GM23338 (cell line): Measurements from ENCODE around the gene ADCY7. TPM values are rescaled to one million over a fixed set of nuclear protein-coding genes. Genes with fewer than 3 reads are reported as not detected.

Experiments used
- ATAC-seq: fragments of 200-7000 bp; cut with Tn5 transposase; 3 replicates; pipeline ENCODE4 v1.9.1; 2020
- DNase-seq: peaks from one replicate; pipeline ENCODE4 v3.0.0-alpha.2; 2015; ENCODE audit warnings: low spot score
- H2AFZ ChIP-seq: fragments of 200-600 bp; sonication (generic); 2 replicates; pipeline ENCODE4 v1.8.0; 2016; ENCODE audit warnings: antibody characterized with exemption, mild to moderate bottlenecking, moderate library complexity
- H3F3A ChIP-seq: fragments of 200-600 bp; sonication (generic); replicated peaks from 2 replicates; pipeline ENCODE4 v1.8.0; 2017; ENCODE audit warnings: antibody characterized with exemption, mixed run types, low read depth
- H3K27ac ChIP-seq: fragments of 200-600 bp; sonication (generic); 2 replicates; pipeline ENCODE4 v1.6.1; 2016; ENCODE audit warnings: low read depth
- H3K27me3 ChIP-seq: fragments of 200-600 bp; sonication (generic); 2 replicates; pipeline ENCODE4 v1.8.0; 2016; ENCODE audit warnings: mild to moderate bottlenecking, mixed run types, moderate library complexity; ENCODE audit not compliant: insufficient read depth
- H3K36me3 ChIP-seq: fragments of 200-600 bp; sonication (generic); 2 replicates; pipeline ENCODE4 v1.8.0; 2016; ENCODE audit warnings: mild to moderate bottlenecking; ENCODE audit not compliant: insufficient read depth
- H3K4me1 ChIP-seq: fragments of 200-600 bp; sonication (generic); 2 replicates; pipeline ENCODE4 v1.8.0; 2016; ENCODE audit warnings: mild to moderate bottlenecking, moderate library complexity; ENCODE audit not compliant: insufficient read depth
- H3K4me2 ChIP-seq: fragments of 200-600 bp; sonication (generic); 2 replicates; pipeline ENCODE4 v1.7.1; 2017; ENCODE audit warnings: mixed run types
- H3K4me3 ChIP-seq: fragments of 200-600 bp; sonication (generic); 2 replicates; pipeline ENCODE4 v1.6.1; 2016; ENCODE audit warnings: mixed run types
- H3K79me2 ChIP-seq: fragments of 200-600 bp; sonication (generic); replicated peaks from 2 replicates; pipeline ENCODE4 v1.8.0; 2017; ENCODE audit warnings: mild to moderate bottlenecking; ENCODE audit not compliant: insufficient read depth
- H3K9me2 ChIP-seq: fragments of 200-600 bp; sonication (generic); 2 replicates; pipeline ENCODE4 v1.8.0; 2017; ENCODE audit not compliant: insufficient read depth
- H4K20me1 ChIP-seq: fragments of 200-600 bp; sonication (generic); replicated peaks from 2 replicates; pipeline ENCODE4 v1.8.0; 2017; ENCODE audit warnings: mild to moderate bottlenecking; ENCODE audit not compliant: insufficient read depth
- H3K27ac Mint-ChIP-seq: 2 replicates; pipeline ENCODE4 v1.8.0; 2020; ENCODE audit warnings: inconsistent platforms, mild to moderate bottlenecking, moderate library complexity, mixed read lengths
- H3K27me3 Mint-ChIP-seq: 3 replicates; pipeline ENCODE4 v1.8.0; 2022; ENCODE audit warnings: low read depth, mild to moderate bottlenecking, moderate library complexity, mixed read lengths, inconsistent platforms; ENCODE audit not compliant: insufficient read depth, poor library complexity
- H3K36me3 Mint-ChIP-seq: 3 replicates; pipeline ENCODE4 v1.8.0; 2021; ENCODE audit warnings: low read depth, mild to moderate bottlenecking, inconsistent platforms, moderate library complexity, mixed read lengths
- H3K4me1 Mint-ChIP-seq: 3 replicates; pipeline ENCODE4 v1.8.0; 2020; ENCODE audit warnings: mild to moderate bottlenecking, inconsistent platforms, mixed read lengths
- H3K4me3 Mint-ChIP-seq: 3 replicates; pipeline ENCODE4 v1.8.0; 2021; ENCODE audit warnings: moderate library complexity, mild to moderate bottlenecking, inconsistent platforms, mixed read lengths
- H3K9me3 Mint-ChIP-seq: 3 replicates; pipeline ENCODE4 v1.8.0; 2020; ENCODE audit warnings: moderate library complexity, mild to moderate bottlenecking, inconsistent platforms, mixed read lengths
- CREB1 ChIP-seq: fragments of 250-450 bp; sonication (Bioruptor Pico); IDR thresholded peaks from 2 replicates; pipeline ENCODE4 v1.5.0; 2020; ENCODE audit warnings: low read depth, mild to moderate bottlenecking, moderate library complexity
- CTCF ChIP-seq, 2 experiments: fragments of 200-600 bp in 1 of 2; sonication (generic) in 1 of 2; conservative IDR thresholded peaks; 2 replicates each; pipeline versions ENCODE4 v1.5.1 to v1.6.1; 2016 to 2017; ENCODE audit warnings: antibody characterized with exemption in 2 of 2, low read depth in 2 of 2, mild to moderate bottlenecking in 2 of 2, moderate library complexity in 1 of 2
- ETS1 ChIP-seq: IDR thresholded peaks from 2 replicates; pipeline ENCODE4 v1.6.1; 2016; ENCODE audit warnings: antibody characterized with exemption
- EZH2 ChIP-seq: fragments of 200-600 bp; sonication (generic); IDR thresholded peaks from one replicate; pipeline ENCODE4 v1.8.0; 2017; ENCODE audit warnings: antibody characterized with exemption, mild to moderate bottlenecking, low read depth; ENCODE audit not compliant: unreplicated experiment
- EZH2phosphoT487 ChIP-seq: fragments of 200-600 bp; sonication (generic); IDR thresholded peaks from one replicate; pipeline ENCODE4 v1.8.1; 2018; ENCODE audit warnings: antibody characterized with exemption; ENCODE audit not compliant: unreplicated experiment
- JUNB ChIP-seq: IDR thresholded peaks from one replicate; pipeline ENCODE4 v1.6.1; 2016; ENCODE audit warnings: antibody characterized with exemption; ENCODE audit not compliant: unreplicated experiment
- NANOG ChIP-seq: IDR thresholded peaks from 2 replicates; pipeline ENCODE4 v1.6.1; 2016; ENCODE audit warnings: antibody characterized with exemption, borderline replicate concordance
- POLR2AphosphoS5 ChIP-seq: IDR thresholded peaks from 2 replicates; pipeline ENCODE4 v1.6.1; 2016; ENCODE audit warnings: antibody characterized with exemption, low read depth
- REST ChIP-seq: IDR thresholded peaks from one replicate; pipeline ENCODE4 v1.6.1; 2018; ENCODE audit warnings: antibody characterized with exemption; ENCODE audit not compliant: unreplicated experiment
- STAT1 ChIP-seq: IDR thresholded peaks from one replicate; pipeline ENCODE4 v1.6.1; 2016; ENCODE audit warnings: antibody characterized with exemption; ENCODE audit not compliant: unreplicated experiment
- ZNF114 ChIP-seq: fragments of 250-450 bp; sonication (Bioruptor Pico); IDR thresholded peaks from 2 replicates; pipeline ENCODE4 v1.5.0; 2020; ENCODE audit warnings: mild to moderate bottlenecking, moderate library complexity
- ZNF331 ChIP-seq: fragments of 250-450 bp; sonication (Bioruptor Pico); IDR thresholded peaks from 2 replicates; pipeline ENCODE4 v1.5.0; 2020; ENCODE audit warnings: low read depth, mild to moderate bottlenecking, moderate library complexity
- ZNF462 ChIP-seq: fragments of 250-450 bp; sonication (Bioruptor Pico); IDR thresholded peaks from 2 replicates; pipeline ENCODE4 v1.5.0; 2020; ENCODE audit warnings: mild to moderate bottlenecking, moderate library complexity
- polyA plus RNA-seq: library from polyadenylated mRNA; unstranded; fragments of >200 nt; fragmentation: Nextera tagmentation; extraction: Ambion mirVana; gene quantifications from 2 replicates; pipeline ENCODE4 v1.2.1, GENCODE V29; 2016
- total RNA-seq: library from RNA; depleted of rRNA; stranded (reverse); fragments of >200 nt; shearing (Covaris generic); gene quantifications from 2 replicates; pipeline ENCODE4 v1.2.3, GENCODE V29; 2014

Gene ADCY7
- total and polyA plus RNA-seq, 2 experiments from 2014 or later, result 2.4 to 10.5 TPM

- Mint-ChIP-seq H3K9me3 (no peaks in the 10 kb centered on the region), H3K36me3 (no peaks in the 10 kb centered on the region), H3K27me3 (peaks cover 11% of the 10 kb centered on the region), H3K4me3 (no peak overlapping the region), H3K27ac (no peak overlapping the region; the same call in 1 of the 2 replicates), H3K4me1 (peaks cover 14% of the 10 kb centered on the region)
- H3K4me1 ChIP-seq, result no peaks in the 10 kb centered on the region
- no peak overlapping the region for H3K4me3 ChIP-seq
- H3K79me2 ChIP-seq, result no peaks in the 10 kb centered on the region
- no peak overlapping the region for H3K4me2 ChIP-seq
- H2AFZ ChIP-seq, result no peak overlapping the region
- no peaks in the 10 kb centered on the region for H3K27me3 ChIP-seq
- no peak overlapping the region for H3K27ac ChIP-seq
- H4K20me1 ChIP-seq, result no peaks in the 10 kb centered on the region
- no peaks in the 10 kb centered on the region for H3K36me3 ChIP-seq
- DNase-seq (no peak), ATAC-seq (no peak)
- no peaks in the 10 kb centered on the region for H3K9me2 ChIP-seq
- H3F3A ChIP-seq, result no peaks in the 10 kb centered on the region
- TF ChIP-seq ZNF114 (CRISPR knock-in tag) (no peak), JUNB (no peak), ETS1 (no peak), EZH2phosphoT487 (no peak), ZNF331 (CRISPR knock-in tag) (no peak), ZNF462 (CRISPR knock-in tag) (no peak), CREB1 (CRISPR knock-in tag) (no peak), REST (no peak), STAT1 (no peak), NANOG (no peak), POLR2AphosphoS5 (no peak), EZH2 (no peak), CTCF (conservative IDR thresholded peaks at IDR 0.05; ENCODE audit: low read depth in 2 of 2) (no peak)
These were observed 5.1 kb upstream of the ADCY7 start for GRCh38 chr16:50261160-50261706.
